ENCODE measurements around the gene ADGB.
"Not testable (repeated sequence)": the region's sequence is repeated elsewhere in the genome, so short reads cannot be mapped to it uniquely, and the experiment has no call there.

ADGB gene

DNA sequence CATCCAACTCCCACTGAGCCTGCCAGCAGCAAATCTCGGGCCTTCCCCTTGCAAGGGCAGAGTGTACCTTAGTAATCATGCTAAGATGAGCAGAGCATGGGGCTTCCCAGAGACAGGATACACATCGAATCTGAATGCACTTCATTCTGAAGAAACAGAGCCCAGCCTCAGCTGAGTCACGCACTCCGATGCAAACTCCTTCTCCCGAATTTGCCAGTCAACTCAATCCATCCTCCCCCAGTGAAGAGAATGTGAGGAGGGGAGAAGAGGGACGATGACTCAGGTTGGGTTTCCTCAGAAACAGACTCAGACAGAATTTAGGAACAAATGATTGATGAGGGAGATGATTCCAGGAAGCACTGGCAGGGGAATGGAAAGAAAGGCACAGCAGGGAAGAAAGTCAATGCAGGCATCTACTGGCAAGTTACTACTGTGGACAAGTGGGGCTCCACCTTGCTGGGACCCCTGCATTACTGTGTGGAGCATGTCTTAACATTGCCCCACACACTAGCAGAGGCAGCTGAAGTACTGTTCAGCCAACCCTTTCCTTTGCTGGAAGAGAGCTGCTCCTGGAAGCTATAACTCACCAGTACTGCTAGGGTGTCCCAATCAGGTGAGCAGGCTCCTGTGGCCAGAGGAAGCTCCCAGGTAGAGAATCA lies 251.6 kb downstream of the ADGB start:
- TF ChIP-seq, protein P1, sequence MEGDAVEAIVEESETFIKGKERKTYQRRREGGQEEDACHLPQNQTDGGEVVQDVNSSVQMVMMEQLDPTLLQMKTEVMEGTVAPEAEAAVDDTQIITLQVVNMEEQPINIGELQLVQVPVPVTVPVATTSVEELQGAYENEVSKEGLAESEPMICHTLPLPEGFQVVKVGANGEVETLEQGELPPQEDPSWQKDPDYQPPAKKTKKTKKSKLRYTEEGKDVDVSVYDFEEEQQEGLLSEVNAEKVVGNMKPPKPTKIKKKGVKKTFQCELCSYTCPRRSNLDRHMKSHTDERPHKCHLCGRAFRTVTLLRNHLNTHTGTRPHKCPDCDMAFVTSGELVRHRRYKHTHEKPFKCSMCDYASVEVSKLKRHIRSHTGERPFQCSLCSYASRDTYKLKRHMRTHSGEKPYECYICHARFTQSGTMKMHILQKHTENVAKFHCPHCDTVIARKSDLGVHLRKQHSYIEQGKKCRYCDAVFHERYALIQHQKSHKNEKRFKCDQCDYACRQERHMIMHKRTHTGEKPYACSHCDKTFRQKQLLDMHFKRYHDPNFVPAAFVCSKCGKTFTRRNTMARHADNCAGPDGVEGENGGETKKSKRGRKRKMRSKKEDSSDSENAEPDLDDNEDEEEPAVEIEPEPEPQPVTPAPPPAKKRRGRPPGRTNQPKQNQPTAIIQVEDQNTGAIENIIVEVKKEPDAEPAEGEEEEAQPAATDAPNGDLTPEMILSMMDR (IDR thresholded peaks at IDR 0.05; ENCODE audit: poor library complexity, severe bottlenecking), result no peak
- Histone ChIP-seq H3K4me3 (ENCODE audit: severe bottlenecking) (no peak overlapping the region), H3K27me3 (ENCODE audit: insufficient read depth, poor library complexity, severe bottlenecking) (no peaks in the 10 kb centered on the region), H3K36me3 (ENCODE audit: low read depth) (no peaks in the 10 kb centered on the region), H3K27ac (ENCODE audit: poor library complexity, severe bottlenecking) (no peak overlapping the region), H3K9me3 (ENCODE audit: severe bottlenecking) (no peaks in the 10 kb centered on the region), H3K4me1 (ENCODE audit: insufficient read depth, poor library complexity, severe bottlenecking) (no peaks in the 10 kb centered on the region)
- ATAC-seq (ENCODE audit: low read depth), result peak; percentile 46; the same call in 1 of the 3 replicates
- no peak for DNase-seq (ENCODE audit: low spot score)

DNA sequence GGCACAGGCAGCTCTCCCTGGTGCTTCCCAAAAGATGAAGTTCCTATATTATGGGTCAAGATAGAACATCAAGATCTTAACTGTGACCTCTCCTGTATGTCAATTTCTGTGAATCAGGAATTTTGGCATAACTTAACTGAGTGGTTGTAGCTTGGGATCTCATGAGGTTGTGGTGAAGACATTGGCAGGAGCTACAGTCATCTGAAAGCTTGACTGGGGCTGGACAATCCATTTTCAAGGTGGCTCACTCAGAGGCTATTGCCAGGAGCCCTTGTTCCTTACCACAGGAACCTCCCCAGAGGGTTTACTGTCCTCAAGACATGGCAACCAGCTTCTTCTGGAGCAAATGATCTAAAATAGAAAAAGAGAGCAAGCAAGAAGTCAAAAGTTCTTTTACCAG lies 252.2 kb downstream of the ADGB start:
- no peak overlapping the region for H3K4me3 ChIP-seq (ENCODE audit: severe bottlenecking)

DNA sequence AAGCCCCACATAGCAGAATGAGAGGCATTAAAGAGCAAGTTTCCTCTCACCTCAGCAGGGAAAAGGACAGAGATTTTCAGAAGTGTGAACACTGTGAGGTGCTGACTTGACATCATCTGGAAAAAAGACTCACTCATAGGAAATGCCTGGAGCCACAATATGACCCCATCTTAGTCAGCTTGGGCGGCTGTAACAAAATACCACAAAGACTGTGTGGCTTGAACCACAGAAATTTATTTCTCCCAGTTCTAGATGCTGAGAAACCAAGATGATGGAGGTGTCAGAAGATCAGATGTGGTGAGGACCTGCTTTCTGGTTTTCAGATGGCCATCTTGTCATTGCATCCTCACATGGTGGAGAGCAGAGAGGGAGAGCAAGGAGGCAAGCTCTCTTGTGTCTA lies 253.1 kb downstream of the ADGB start:
- no peak overlapping the region for H3K4me3 ChIP-seq (ENCODE audit: severe bottlenecking)
- TF ChIP-seq, protein P1 (IDR thresholded peaks at IDR 0.05; ENCODE audit: poor library complexity, severe bottlenecking), result no peak
- no peak overlapping the region for H3K27ac ChIP-seq (ENCODE audit: poor library complexity, severe bottlenecking)
- no peaks in the 10 kb centered on the region for H3K9me3 ChIP-seq (ENCODE audit: severe bottlenecking)
- no peak for DNase-seq (ENCODE audit: low spot score)
- H3K36me3 ChIP-seq (ENCODE audit: low read depth), result no peaks in the 10 kb centered on the region
- H3K4me1 ChIP-seq (ENCODE audit: insufficient read depth, poor library complexity, severe bottlenecking), result no peaks in the 10 kb centered on the region
- ATAC-seq (ENCODE audit: low read depth), result peak; percentile 62
- H3K27me3 ChIP-seq (ENCODE audit: insufficient read depth, poor library complexity, severe bottlenecking), result no peaks in the 10 kb centered on the region

More for the DNA sequence above, 252.2 kb downstream of the ADGB start:
- Histone ChIP-seq H3K27me3 (ENCODE audit: insufficient read depth, poor library complexity, severe bottlenecking) (no peaks in the 10 kb centered on the region), H3K4me1 (ENCODE audit: insufficient read depth, poor library complexity, severe bottlenecking) (no peaks in the 10 kb centered on the region), H3K9me3 (ENCODE audit: severe bottlenecking) (no peaks in the 10 kb centered on the region), H3K27ac (ENCODE audit: poor library complexity, severe bottlenecking) (no peak overlapping the region), H3K36me3 (ENCODE audit: low read depth) (no peaks in the 10 kb centered on the region)
- TF ChIP-seq, protein P1 (IDR thresholded peaks at IDR 0.05; ENCODE audit: poor library complexity, severe bottlenecking), result no peak
- ATAC-seq (ENCODE audit: low read depth), result no peak
- DNase-seq (ENCODE audit: low spot score), result no peak

DNA sequence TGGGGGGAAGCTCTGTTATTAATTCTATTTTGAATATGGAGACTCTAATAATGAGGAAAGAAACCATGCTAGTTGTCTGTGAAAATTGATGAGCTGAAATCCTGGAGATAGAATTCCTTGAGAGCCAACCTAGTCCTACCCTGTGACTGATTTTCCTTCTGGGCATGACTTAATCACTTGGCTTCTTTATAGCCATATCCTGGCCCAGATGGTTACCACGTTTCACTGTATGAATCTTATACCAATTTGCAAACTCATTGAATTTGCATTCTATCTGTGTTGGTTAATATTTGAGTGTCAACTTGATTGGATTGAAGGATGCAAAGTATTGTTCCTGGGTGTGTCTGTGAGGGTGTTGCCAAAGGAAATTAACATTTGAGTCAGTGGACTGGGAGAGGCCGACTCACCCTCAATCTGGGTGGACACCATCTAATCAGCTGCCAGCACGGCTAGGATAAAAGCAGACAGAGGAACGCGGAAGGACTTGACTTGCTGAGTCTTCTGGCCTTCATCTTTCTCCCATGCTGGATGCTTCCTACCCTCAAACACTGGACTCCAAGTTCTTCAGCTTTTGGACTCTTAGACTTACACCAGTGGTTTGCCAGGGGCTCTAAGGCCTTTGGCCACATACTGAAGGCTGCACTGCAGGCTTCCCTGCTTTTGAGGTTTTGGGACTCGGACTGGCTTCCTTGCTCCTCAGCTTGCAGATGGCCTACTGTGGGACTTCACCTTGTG lies 255.9 kb downstream of the ADGB start:
- H3K36me3 ChIP-seq (ENCODE audit: low read depth); ATAC-seq (ENCODE audit: low read depth); H3K4me1 ChIP-seq (ENCODE audit: insufficient read depth, poor library complexity, severe bottlenecking); DNase-seq (ENCODE audit: low spot score); H3K27ac ChIP-seq (ENCODE audit: poor library complexity, severe bottlenecking); H3K4me3 ChIP-seq (ENCODE audit: severe bottlenecking); H3K27me3 ChIP-seq (ENCODE audit: insufficient read depth, poor library complexity, severe bottlenecking); H3K9me3 ChIP-seq (ENCODE audit: severe bottlenecking): not testable (repeated sequence)

DNA sequence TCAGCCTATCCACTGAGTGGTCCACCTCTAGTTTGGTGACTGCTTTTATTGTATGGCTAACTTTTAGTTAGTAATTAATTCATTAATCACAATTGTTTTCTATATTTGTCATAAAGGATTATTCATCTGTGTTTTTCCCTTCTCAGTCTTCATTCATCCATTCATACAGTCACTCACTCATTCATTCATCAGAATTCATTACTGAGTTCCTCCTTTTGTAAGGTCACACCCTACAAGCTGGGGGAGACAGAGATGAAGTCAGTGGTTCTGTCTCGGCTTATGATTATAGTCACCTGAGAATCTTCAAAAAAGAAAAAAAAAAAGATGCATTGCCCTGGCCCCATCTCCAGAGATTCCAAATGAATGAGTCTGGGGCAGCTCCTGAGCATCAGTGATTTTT lies 257.1 kb downstream of the ADGB start:
- H3K4me3 ChIP-seq (ENCODE audit: severe bottlenecking), result no peak overlapping the region
- H3K36me3 ChIP-seq (ENCODE audit: low read depth), result no peaks in the 10 kb centered on the region
- H3K4me1 ChIP-seq (ENCODE audit: insufficient read depth, poor library complexity, severe bottlenecking), result no peaks in the 10 kb centered on the region
- ATAC-seq (ENCODE audit: low read depth), result no peak
- H3K9me3 ChIP-seq (ENCODE audit: severe bottlenecking), result no peaks in the 10 kb centered on the region
- H3K27ac ChIP-seq (ENCODE audit: poor library complexity, severe bottlenecking), result no peak overlapping the region
- H3K27me3 ChIP-seq (ENCODE audit: insufficient read depth, poor library complexity, severe bottlenecking), result no peaks in the 10 kb centered on the region
- no peak for DNase-seq (ENCODE audit: low spot score)
- TF ChIP-seq, protein P1 (IDR thresholded peaks at IDR 0.05; ENCODE audit: poor library complexity, severe bottlenecking), result no peak

Data from RWPE2 (cell line).